Skin of body (tissue), 2 donors: ENCODE measurements around the gene GDF2. TPM values are rescaled to one million over a fixed set of nuclear protein-coding genes. Genes with fewer than 3 reads are reported as not detected.
A peak's percentile ranks its signal among the peaks of the same experiment; 100 is the strongest.

ENCODE experiments used
- DNase-seq: peaks from one replicate; lab custom pipeline; 2025; lab: John Stamatoyannopoulos, UW
- total RNA-seq: library from RNA; depleted of rRNA; stranded (reverse); fragments of >200 nt; gene quantifications from one replicate; pipeline ENCODE4 v1.2.3, GENCODE V29; 2014

Gene GDF2
- total RNA-seq, 1 donor from 2014 or later: not detected

DNA sequence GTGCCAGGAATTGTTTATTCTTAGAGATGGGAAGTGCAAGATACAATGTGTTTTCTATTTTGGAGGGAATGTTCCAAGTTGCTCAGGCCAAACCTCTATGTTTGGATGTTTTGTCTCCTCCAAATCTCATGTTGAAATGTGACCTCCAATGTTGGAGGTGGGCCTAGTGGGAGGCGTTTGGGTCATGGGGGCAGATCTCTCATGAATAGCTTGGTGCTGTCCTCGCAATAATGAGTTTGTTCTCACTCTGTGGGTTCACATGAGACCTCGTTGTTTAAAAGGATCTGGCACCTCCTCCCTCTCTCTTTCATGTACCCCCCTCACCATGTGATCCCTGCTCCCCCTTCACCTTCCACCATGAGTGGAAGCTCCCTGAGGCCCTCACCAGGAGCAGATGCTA, 30.6 kb upstream of the GDF2 start:
- DNase-seq: no peak

DNA sequence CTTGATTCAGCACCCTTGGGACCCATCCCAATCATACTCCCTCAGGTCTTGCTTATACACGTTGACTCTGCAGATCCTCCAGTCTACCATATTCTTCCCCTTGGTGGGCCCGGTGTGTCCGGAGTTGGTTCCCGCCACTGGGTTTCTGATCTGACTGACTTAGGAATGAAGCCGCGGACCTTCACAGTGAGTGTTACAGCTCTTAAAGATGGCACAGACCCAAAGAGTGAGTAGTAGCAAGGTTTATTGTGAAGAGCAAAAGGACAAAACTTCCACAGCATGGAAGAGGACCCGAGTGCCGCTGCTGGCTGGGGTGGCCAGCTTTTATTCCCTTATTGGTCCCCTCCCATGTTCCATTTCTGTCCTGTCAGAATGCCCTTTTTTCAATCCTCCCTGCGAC, 28.2 kb upstream of the GDF2 start:
- DNase-seq: no peak

GRCh38 chr10:47294501-47294900, 27.8 kb upstream of the GDF2 start:
- DNase-seq: no peak

DNA sequence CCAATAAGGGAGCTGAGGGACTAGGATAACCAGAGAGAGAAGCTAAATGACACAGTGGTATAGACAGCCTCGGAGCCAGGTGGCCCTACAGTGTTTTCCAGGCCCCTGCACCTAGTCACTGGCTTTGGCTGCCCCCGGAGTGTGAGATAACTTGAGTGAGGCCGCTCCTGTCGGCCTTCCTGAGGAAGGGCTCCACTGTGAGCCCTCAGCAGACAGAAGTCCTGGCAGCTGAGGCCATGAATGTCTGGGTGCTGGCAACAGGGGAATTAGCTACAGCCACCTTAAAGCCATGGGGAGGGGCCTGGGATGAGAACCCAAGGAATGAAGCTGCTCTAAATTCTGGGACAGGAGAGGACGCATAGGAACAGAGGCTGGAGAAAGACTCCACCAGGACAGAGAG, 26.8 kb upstream of the GDF2 start:
- DNase-seq: no peak

DNA sequence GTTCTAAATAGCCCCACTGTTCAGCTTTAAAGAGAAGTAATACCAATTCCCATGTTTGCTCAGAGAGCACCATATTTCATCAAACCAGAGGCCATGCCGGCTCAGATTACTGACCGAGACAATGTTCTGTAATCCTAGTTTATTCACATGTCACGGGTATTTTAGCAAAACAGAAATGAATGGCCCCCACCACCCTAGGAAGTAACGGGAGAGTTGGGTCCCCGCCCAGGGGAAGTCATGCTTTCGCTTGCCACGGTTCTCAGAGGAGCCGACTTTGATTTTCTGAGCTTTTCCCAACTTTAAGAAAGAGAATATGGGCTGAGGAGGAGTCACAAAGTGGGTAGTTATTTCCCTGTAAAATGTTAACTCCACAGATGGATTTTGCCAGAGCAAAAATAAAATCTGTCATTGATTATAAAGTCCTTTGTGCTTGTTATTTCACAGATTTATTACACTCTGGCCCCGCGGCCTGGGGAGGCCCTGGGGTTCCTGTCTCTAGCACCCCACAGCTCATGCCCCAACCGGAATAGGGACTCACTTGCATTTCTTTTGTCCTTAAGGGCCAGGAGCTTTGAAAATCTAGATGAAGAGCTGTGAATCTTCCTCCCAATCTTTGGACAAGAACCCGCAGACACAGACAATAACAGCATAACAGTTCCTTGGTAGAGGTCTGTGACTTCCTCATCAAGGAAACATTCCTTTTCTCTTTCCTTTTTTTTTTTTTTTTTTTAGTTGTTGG, 25.9 kb upstream of the GDF2 start:
- peak; percentile 71 for DNase-seq

DNA sequence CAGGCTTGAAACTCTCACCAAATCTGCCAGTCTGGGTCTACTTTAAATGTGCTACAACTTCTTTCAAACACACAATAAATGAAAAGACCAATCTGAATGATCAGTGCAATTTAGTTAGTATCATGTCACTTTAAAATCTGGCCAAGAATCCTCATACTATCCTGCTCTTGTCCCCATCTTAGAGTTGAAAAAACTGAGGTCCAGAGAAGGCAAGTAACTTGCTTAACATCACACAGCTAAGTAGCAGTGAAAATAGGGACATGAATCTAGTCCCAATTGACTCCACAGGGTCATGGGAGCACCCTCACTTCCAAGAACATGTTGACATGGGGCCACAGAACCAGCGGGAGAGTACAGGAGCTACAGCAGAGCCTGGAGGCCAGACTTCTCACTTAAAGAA, 25.3 kb upstream of the GDF2 start:
- DNase-seq: no peak

DNA sequence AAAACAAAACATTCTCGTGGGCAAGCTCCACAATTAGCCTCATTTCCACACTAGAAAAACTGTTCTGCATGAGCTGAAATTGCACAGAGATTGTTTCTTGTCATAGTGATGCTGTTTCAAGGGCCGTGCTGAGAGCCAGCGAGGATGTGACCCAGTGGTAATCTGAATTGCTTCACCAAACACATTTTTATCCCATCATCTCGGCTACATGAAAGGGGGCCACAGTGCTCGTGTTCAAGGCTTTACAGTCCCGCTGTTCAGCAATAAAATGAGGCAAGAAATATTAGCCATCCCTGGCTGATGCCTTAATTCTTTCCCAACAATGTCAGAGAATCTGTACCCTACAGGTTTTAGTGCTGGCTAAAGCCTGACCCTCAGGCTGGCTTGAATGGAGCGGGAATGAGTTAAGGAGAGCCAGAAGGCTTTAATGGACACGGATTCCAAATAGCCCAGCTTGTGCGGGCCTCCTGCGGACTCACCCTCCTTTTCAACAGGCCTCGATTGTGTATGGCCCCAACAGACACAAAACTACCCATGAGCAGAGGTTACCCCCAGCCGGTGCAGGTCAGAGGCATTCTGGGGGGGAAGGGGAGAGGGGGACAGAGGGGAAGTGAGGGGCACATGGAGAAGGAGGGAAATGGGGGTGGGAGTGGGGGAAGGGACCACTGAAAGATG, 24.3 kb upstream of the GDF2 start:
- no peak for DNase-seq

DNA sequence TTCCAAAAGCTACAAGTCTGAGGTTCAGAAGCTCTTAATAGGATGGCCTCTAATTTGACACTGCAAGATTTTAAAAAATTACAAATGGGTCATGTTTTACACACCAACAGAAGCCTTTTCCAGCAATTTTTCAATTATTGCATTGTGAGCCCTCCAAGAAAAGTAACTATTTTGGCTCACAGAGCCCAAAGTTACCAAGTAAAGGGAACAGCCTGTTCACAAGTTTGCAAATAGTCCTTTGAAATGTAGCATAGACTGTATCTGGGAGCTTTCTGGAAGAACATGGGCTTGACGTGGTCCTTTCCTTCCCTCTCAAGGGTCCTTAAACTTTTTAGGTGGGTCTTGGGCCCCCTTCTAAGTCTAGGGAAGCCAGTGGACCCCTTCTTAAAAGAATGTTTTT, 23.5 kb upstream of the GDF2 start:
- DNase-seq: no peak

GRCh38 chr10:47299611-47300428, 22.4 kb upstream of the GDF2 start, which contains the start of gene GDF10:
Gene GDF10 (plus strand): TSS chr10:47300197. CDS start chr10:47300652, 455 bp downstream.
- no peak for DNase-seq

GRCh38 chr10:47300429-47300931, 21.8 kb upstream of the GDF2 start:
- no peak for DNase-seq

GRCh38 chr10:47301833-47302232, 20.4 kb upstream of the GDF2 start:
- no peak for DNase-seq

DNA sequence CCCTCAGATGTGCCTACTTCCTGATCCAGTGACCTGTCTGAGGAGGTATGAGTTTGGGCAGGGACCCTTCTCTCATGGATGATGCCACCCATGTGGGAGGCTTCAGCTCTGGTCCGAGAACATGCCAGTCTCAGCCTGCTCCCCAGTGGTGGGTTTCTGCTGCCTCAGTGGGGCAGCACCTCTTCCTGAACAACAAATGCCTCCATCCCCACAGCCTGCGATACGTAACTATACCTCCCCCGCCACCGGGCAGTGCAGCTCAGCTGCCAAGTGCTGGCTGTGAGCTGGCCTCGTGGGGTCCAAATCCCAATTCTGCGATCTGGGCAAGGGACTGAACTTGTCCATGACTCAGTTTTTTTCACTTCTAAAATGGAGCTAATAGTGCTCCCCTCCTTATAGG, 19.1 kb upstream of the GDF2 start:
- DNase-seq: no peak

- no peak for DNase-seq
Measured at GRCh38 chr10:47303866-47304265, 18.4 kb upstream of the GDF2 start.

GRCh38 chr10:47305566-47305965, 16.7 kb upstream of the GDF2 start:
- DNase-seq: no peak

- no peak for DNase-seq
Measured at GRCh38 chr10:47306387-47307210, 15.7 kb upstream of the GDF2 start.

- DNase-seq: no peak
Measured at GRCh38 chr10:47307381-47307780, 14.9 kb upstream of the GDF2 start.

GRCh38 chr10:47308775-47309174, 13.5 kb upstream of the GDF2 start:
- DNase-seq: no peak

DNA sequence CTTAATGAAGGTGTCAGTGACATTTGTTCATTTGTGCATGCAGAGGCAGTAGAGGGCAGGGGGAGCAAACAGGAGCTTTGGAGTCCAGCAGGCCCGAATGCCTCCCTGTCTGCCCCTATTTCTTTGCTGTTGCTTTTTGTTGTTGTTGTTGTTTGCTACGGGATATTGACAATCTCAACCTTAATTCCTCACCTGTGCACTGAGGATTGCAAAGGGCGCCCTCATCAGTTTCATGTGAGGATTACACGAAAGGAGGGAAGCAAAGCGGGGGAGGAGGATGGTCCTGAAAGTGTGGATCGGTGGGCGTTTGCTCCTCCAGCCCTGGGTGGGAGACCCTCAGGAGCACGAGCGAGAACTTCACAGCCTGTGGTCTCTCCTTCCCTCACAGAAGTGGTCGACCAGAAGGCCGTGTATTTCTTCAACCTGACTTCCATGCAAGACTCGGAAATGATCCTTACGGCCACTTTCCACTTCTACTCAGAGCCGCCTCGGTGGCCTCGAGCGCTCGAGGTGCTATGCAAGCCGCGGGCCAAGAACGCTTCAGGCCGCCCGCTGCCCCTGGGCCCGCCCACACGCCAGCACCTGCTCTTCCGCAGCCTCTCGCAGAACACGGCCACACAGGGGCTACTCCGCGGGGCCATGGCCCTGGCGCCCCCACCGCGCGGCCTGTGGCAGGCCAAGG, 12.7 kb upstream of the GDF2 start:
- DNase-seq: no peak

DNA sequence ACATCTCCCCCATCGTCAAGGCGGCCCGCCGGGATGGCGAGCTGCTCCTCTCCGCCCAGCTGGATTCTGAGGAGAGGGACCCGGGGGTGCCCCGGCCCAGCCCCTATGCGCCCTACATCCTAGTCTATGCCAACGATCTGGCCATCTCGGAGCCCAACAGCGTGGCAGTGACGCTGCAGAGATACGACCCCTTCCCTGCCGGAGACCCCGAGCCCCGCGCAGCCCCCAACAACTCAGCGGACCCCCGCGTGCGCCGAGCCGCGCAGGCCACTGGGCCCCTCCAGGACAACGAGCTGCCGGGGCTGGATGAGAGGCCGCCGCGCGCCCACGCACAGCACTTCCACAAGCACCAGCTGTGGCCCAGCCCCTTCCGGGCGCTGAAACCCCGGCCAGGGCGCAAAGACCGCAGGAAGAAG, 12.2 kb upstream of the GDF2 start:
- no peak for DNase-seq

- DNase-seq: no peak
Measured at GRCh38 chr10:47311193-47311931, 10.9 kb upstream of the GDF2 start.
